H1 (cell line): ENCODE results near the gene FKBP5. TPM values are rescaled to one million over a fixed set of nuclear protein-coding genes. Genes with fewer than 3 reads are reported as not detected.

Experiments
- BCL11A ChIP-seq, 2 experiments: IDR thresholded peaks; one replicate each; pipeline ENCODE4 v1.6.1; 2011; ENCODE audit warnings: low read depth in 2 of 2, low read length in 2 of 2, mild to moderate bottlenecking in 2 of 2
- GTF2F1 ChIP-seq: IDR thresholded peaks from 2 replicates; pipeline ENCODE4 v1.6.1; 2012; ENCODE audit warnings: low read depth, low read length, improper control_type of control experiment, borderline replicate concordance
- JUND ChIP-seq: IDR thresholded peaks from 2 replicates; pipeline ENCODE4 v1.6.1; 2011; ENCODE audit warnings: mild to moderate bottlenecking, improper control_type of control experiment, low read length
- KDM1A ChIP-seq: fragments of 200-600, 300-600 bp; sonication (generic); IDR thresholded peaks from 2 replicates; pipeline ENCODE4 v1.7.1; 2016; ENCODE audit warnings: mild to moderate bottlenecking, low read length, borderline replicate concordance
- MAFK ChIP-seq: IDR thresholded peaks from 2 replicates; pipeline ENCODE4 v1.6.1; 2012; ENCODE audit warnings: low read depth, mild to moderate bottlenecking, improper control_type of control experiment, low read length
- POU5F1 ChIP-seq: IDR thresholded peaks from 2 replicates; pipeline ENCODE4 v1.6.1; 2011; ENCODE audit warnings: low read depth, mild to moderate bottlenecking, low read length, moderate library complexity
- RBBP5 ChIP-seq: IDR thresholded peaks from 2 replicates; pipeline ENCODE4 v1.7.1; 2012; ENCODE audit warnings: low read depth, mild to moderate bottlenecking, inconsistent platforms, low read length, moderate library complexity, borderline replicate concordance
- SAP30 ChIP-seq: fragments of 300-600 bp; sonication (generic); IDR thresholded peaks from 2 replicates; pipeline ENCODE4 v1.7.1; 2012; ENCODE audit warnings: low read length, moderate library complexity, mild to moderate bottlenecking, inconsistent platforms; ENCODE audit not compliant: insufficient read depth, insufficient replicate concordance
- SIRT6 ChIP-seq: IDR thresholded peaks from one replicate; pipeline ENCODE4 v1.7.1; 2012; ENCODE audit warnings: low read length, inconsistent platforms
- TAF7 ChIP-seq: optimal IDR thresholded peaks from 2 replicates; pipeline ENCODE3; 2011; ENCODE audit warnings: low read depth, mild to moderate bottlenecking, inconsistent platforms, low read length, moderate library complexity, borderline replicate concordance
- polyA plus RNA-seq, 7 experiments: library from polyadenylated mRNA; depleted of rRNA in 3 of 7; stranded (reverse) in 5 of 7; unstranded in 2 of 7; fragments of >200 nt in 5 of 7; fragments of 200-250 nt in 2 of 7; gene quantifications; 1 replicate in 5 of 7; 2 replicates in 1 of 7; 4 replicates in 1 of 7; pipeline versions ENCODE4 v1.2.1 to v1.2.3, GENCODE V29; 2011 to 2013; ENCODE audit warnings: missing spikeins in 2 of 7, mixed read lengths in 2 of 7
- total RNA-seq: library from RNA; stranded (reverse); fragmentation: NEBNext Ultra II Directional; extraction: Animal tissue kit (Norgen Biotek cat#: 25700); gene quantifications from 2 replicates; pipeline ENCODE4 v1.2.1, GENCODE V29; 2021

Gene FKBP5
- total and polyA plus RNA-seq, 2 of the 8 experiments (the other 6 are each of a cell fraction or from before 2014, with no cell fraction given): 14.3 to 40.4 TPM

DNA sequence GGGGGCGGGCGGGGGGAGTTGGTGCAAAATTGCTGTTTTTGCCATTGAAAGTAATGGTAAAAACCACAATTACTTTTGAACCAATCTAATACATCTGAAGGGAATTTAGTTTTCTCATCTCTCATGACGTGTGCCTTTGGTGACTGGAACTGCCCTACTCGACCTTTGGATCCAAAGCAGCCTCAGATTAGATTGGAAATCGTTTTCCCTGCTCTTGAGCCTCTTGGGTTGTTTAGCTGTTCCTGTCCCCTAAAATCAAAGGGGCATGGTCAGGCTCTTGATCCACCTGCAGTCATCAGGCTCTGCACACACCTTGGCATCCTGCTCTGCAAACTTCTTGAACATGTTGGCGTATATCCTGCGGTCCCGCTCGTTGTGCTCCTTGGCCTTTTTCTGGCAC lies 112.0 kb downstream of the FKBP5 start (continued):
- TF ChIP-seq SIRT6: no peak
- no peak for TF ChIP-seq KDM1A
- TF ChIP-seq TAF7: no peak
- TF ChIP-seq RBBP5: no peak
- no peak for TF ChIP-seq MAFK
- TF ChIP-seq JUND: no peak
- no peak for TF ChIP-seq POU5F1
- TF ChIP-seq BCL11A (IDR thresholded peaks at IDR 0.05; ENCODE audit: low read depth in 2 of 2, low read length in 2 of 2): no peak
- no peak for TF ChIP-seq GTF2F1
- TF ChIP-seq SAP30: no peak
- TF ChIP-seq, all 59 proteins: peak for 0
